HFFc6 (cell line): ENCODE results near the gene PRTN3. TPM values are rescaled to one million over a fixed set of nuclear protein-coding genes. Genes with fewer than 3 reads are reported as not detected.

Experiments
- DNase-seq: peaks from one replicate; pipeline ENCODE4 v3.0.0-alpha.2; 2018
- H3K27ac Mint-ChIP-seq: 2 replicates; pipeline ENCODE4 v1.8.0; 2020; ENCODE audit warnings: mild to moderate bottlenecking, mixed read lengths
- H3K27me3 Mint-ChIP-seq: 2 replicates; pipeline ENCODE4 v1.8.0; 2021; ENCODE audit warnings: mild to moderate bottlenecking, moderate library complexity, mixed read lengths; ENCODE audit not compliant: insufficient read depth
- H3K36me3 Mint-ChIP-seq: 2 replicates; pipeline ENCODE4 v1.8.0; 2021; ENCODE audit warnings: low read depth, mixed read lengths
- H3K4me1 Mint-ChIP-seq: 2 replicates; pipeline ENCODE4 v1.8.0; 2020; ENCODE audit warnings: low read depth, mixed read lengths
- H3K4me3 Mint-ChIP-seq: 2 replicates; pipeline ENCODE4 v1.8.0; 2020; ENCODE audit warnings: mild to moderate bottlenecking, moderate library complexity, mixed read lengths
- H3K9me3 Mint-ChIP-seq: 2 replicates; pipeline ENCODE4 v1.8.0; 2020; ENCODE audit warnings: mild to moderate bottlenecking, mixed read lengths
- CTCF ChIP-seq: fragments of 200-600 bp; sonication (generic); IDR thresholded peaks from 2 replicates; pipeline ENCODE4 v1.5.0; 2021; ENCODE audit warnings: antibody characterized with exemption, mild to moderate bottlenecking
- total RNA-seq, 6 experiments: library from RNA; stranded (reverse); fragmentation: NEBNext Ultra II Directional; extraction: Animal tissue kit (Norgen Biotek cat#: 25700); gene quantifications; 2 replicates in 1 of 6; 3 replicates in 5 of 6; pipeline ENCODE4 v1.2.3, GENCODE V29; 2021

The PRTN3 gene
- total RNA-seq, 6 experiments from 2014 or later = not detected

- no peak overlapping the region for H3K4me3 Mint-ChIP-seq
- H3K27ac Mint-ChIP-seq = no peak overlapping the region
- no peaks in the 10 kb centered on the region for H3K9me3 Mint-ChIP-seq
- H3K27me3 Mint-ChIP-seq = peaks cover 6% of the 10 kb centered on the region
- H3K36me3 Mint-ChIP-seq = peaks cover 6% of the 10 kb centered on the region
- DNase-seq = no peak
- TF ChIP-seq CTCF = no peak
- peaks cover 6% of the 10 kb centered on the region for H3K4me1 Mint-ChIP-seq
Measured at GRCh38 chr19:821231-821824, 19.5 kb upstream of the PRTN3 start.

- DNase-seq = no peak
- no peaks in the 10 kb centered on the region for H3K9me3 Mint-ChIP-seq
- no peak for TF ChIP-seq CTCF
- H3K27ac Mint-ChIP-seq = no peak within 1 kb of the TSS
- H3K4me3 Mint-ChIP-seq = no peak within 1 kb of the TSS
- H3K27me3 Mint-ChIP-seq = peaks cover 3% of the 10 kb centered on the region
- H3K36me3 Mint-ChIP-seq = no peaks in the 10 kb centered on the region
- peaks cover 6% of the 10 kb centered on the region for H3K4me1 Mint-ChIP-seq
Measured at GRCh38 chr19:821825-822503, 18.8 kb upstream of the PRTN3 start, which contains the start of gene PLPPR3. PLPPR3 (minus strand) TSS chr19:821955; CDS start chr19:821559, 396 bp downstream.

- DNase-seq = no peak
- TF ChIP-seq CTCF = no peak
- Mint-ChIP-seq H3K4me3 (no peak overlapping the region), H3K36me3 (no peaks in the 10 kb centered on the region), H3K9me3 (no peaks in the 10 kb centered on the region), H3K27ac (no peak overlapping the region; the same call in 1 of the 2 replicates), H3K27me3 (no peaks in the 10 kb centered on the region; the same call in 1 of the 2 replicates), H3K4me1 (peaks cover 6% of the 10 kb centered on the region)
Measured at GRCh38 chr19:823565-824121, 17.2 kb upstream of the PRTN3 start.

- H3K27ac Mint-ChIP-seq = no peak overlapping the region
- TF ChIP-seq CTCF = no peak
- no peaks in the 10 kb centered on the region for H3K9me3 Mint-ChIP-seq
- DNase-seq = no peak
- no peak overlapping the region for H3K4me3 Mint-ChIP-seq
- H3K27me3 Mint-ChIP-seq = peaks cover 2% of the 10 kb centered on the region
- H3K36me3 Mint-ChIP-seq = no peaks in the 10 kb centered on the region
- peaks cover 6% of the 10 kb centered on the region for H3K4me1 Mint-ChIP-seq
Measured at GRCh38 chr19:824885-825284, 15.9 kb upstream of the PRTN3 start.

- Mint-ChIP-seq H3K27me3 (peaks cover 2% of the 10 kb centered on the region), H3K4me1 (peaks cover 6% of the 10 kb centered on the region)
- no peak for TF ChIP-seq CTCF
Measured at GRCh38 chr19:825897-826644, 14.7 kb upstream of the PRTN3 start.

More at GRCh38 chr19:825897-826644, 14.7 kb upstream of the PRTN3 start:
- Mint-ChIP-seq H3K4me3 (no peak overlapping the region), H3K27ac (no peak overlapping the region), H3K36me3 (no peaks in the 10 kb centered on the region), H3K9me3 (no peaks in the 10 kb centered on the region)
- no peak for DNase-seq
